Esophagus muscularis mucosa (tissue), 4 donors: ENCODE data around the gene ZNF487.

Experiments used
- EP300 ChIP-seq: sonication (generic); formaldehyde crosslinking; IDR thresholded peaks from one replicate; pipeline ENCODE4 v1.6.1; 2017; ENCODE audit warnings: antibody characterized with exemption
- POLR2AphosphoS5 ChIP-seq, 2 donors: sonication (generic); formaldehyde crosslinking; IDR thresholded peaks; one replicate each; pipeline ENCODE4 v1.6.1; 2017; ENCODE audit warnings: antibody characterized with exemption in 2 of 2
- TF ChIP-seq, protein P1 (sequence below), 3 experiments: fragments of 200-600 bp in 2 of 3; fragments of 450-650 bp in 1 of 3; sonication (generic) in 2 of 3; IDR thresholded peaks; one replicate each; pipeline ENCODE4 v1.5.1; 2017 to 2019; ENCODE audit warnings: antibody characterized with exemption in 3 of 3, mild to moderate bottlenecking in 2 of 3, moderate library complexity in 1 of 3

- TF ChIP-seq, protein P1, sequence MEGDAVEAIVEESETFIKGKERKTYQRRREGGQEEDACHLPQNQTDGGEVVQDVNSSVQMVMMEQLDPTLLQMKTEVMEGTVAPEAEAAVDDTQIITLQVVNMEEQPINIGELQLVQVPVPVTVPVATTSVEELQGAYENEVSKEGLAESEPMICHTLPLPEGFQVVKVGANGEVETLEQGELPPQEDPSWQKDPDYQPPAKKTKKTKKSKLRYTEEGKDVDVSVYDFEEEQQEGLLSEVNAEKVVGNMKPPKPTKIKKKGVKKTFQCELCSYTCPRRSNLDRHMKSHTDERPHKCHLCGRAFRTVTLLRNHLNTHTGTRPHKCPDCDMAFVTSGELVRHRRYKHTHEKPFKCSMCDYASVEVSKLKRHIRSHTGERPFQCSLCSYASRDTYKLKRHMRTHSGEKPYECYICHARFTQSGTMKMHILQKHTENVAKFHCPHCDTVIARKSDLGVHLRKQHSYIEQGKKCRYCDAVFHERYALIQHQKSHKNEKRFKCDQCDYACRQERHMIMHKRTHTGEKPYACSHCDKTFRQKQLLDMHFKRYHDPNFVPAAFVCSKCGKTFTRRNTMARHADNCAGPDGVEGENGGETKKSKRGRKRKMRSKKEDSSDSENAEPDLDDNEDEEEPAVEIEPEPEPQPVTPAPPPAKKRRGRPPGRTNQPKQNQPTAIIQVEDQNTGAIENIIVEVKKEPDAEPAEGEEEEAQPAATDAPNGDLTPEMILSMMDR (IDR thresholded peaks at IDR 0.05): no peak
- TF ChIP-seq POLR2AphosphoS5 (IDR thresholded peaks at IDR 0.05) (no peak), EP300 (no peak)
Observed at GRCh38 chr10:43458227-43458626, 21.3 kb downstream of the ZNF487 start.
